OCI-LY7 (cell line): ENCODE data around the gene SYT7.

Experiments used
- CTCF ChIP-seq: fragments of 200-600 bp; sonication (generic); conservative IDR thresholded peaks from 2 replicates; pipeline ENCODE4 v1.5.1; 2014; ENCODE audit warnings: mild to moderate bottlenecking, antibody characterized with exemption, low read length, moderate library complexity, mixed read lengths
- EZH2phosphoT487 ChIP-seq: fragments of 200-600 bp; sonication (generic); IDR thresholded peaks from 2 replicates; pipeline ENCODE4 v1.6.1; 2018; ENCODE audit warnings: low read depth, borderline replicate concordance, mild to moderate bottlenecking, mixed run types, antibody characterized with exemption, low read length, moderate library complexity, mixed read lengths

- TF ChIP-seq CTCF: no peak
- TF ChIP-seq EZH2phosphoT487: no peak
These were observed 94.1 kb downstream of the SYT7 start for GRCh38 chr11:61486779-61487178.
